Neural cell (in vitro differentiated cells): Measurements from ENCODE around the gene SLC25A11. TPM values are rescaled to one million over a fixed set of nuclear protein-coding genes. Genes with fewer than 3 reads are reported as not detected.

Experiments
- H2AFZ ChIP-seq: fragments of 200-600, 300-800 bp; sonication (generic), shearing (Covaris generic); 2 replicates; pipeline ENCODE4 v1.6.0; 2014; ENCODE audit warnings: low read depth, mild to moderate bottlenecking, antibody characterized with exemption, low read length, moderate library complexity
- H3F3A ChIP-seq: fragments of 200-600 bp; shearing (Covaris generic); 2 replicates; pipeline ENCODE4 v1.6.1; 2016; ENCODE audit warnings: mild to moderate bottlenecking, moderate library complexity, mixed read lengths, antibody characterized with exemption, low read length; ENCODE audit not compliant: insufficient read depth, poor library complexity, severe bottlenecking
- H3K27ac ChIP-seq: fragments of 200-600, 300-800 bp; sonication (generic), shearing (Covaris generic); 2 replicates; pipeline ENCODE4 v1.5.1; 2014; ENCODE audit warnings: mild to moderate bottlenecking, low read length, moderate library complexity
- H3K27me3 ChIP-seq: fragments of 300-800, 200-600 bp; sonication (generic), shearing (Covaris generic); 2 replicates; pipeline ENCODE4 v1.6.0; 2014; ENCODE audit warnings: mild to moderate bottlenecking, low read depth, low read length, moderate library complexity; ENCODE audit not compliant: insufficient read depth
- H3K36me3 ChIP-seq: fragments of 300-800, 200-600 bp; sonication (generic), shearing (Covaris generic); 2 replicates; pipeline ENCODE4 v1.5.1; 2014; ENCODE audit warnings: mild to moderate bottlenecking, antibody characterized with exemption, low read length, moderate library complexity; ENCODE audit not compliant: insufficient read depth
- H3K4me2 ChIP-seq: fragments of 300-800, 200-600 bp; sonication (generic), shearing (Covaris generic); 2 replicates; pipeline ENCODE4 v1.6.0; 2014; ENCODE audit warnings: mild to moderate bottlenecking, low read length
- H3K4me3 ChIP-seq: fragments of 300-800, 200-600 bp; sonication (generic), shearing (Covaris generic); 2 replicates; pipeline ENCODE4 v1.5.1; 2014; ENCODE audit warnings: mild to moderate bottlenecking, low read length, moderate library complexity
- H3K79me2 ChIP-seq: fragments of 200-600 bp; shearing (Covaris generic); replicated peaks from 2 replicates; pipeline ENCODE4 v1.6.0; 2014; ENCODE audit warnings: mild to moderate bottlenecking, low read length, moderate library complexity; ENCODE audit not compliant: insufficient read depth
- H3K9ac ChIP-seq: fragments of 300-800, 200-600 bp; sonication (generic), shearing (Covaris generic); 2 replicates; pipeline ENCODE4 v1.6.1; 2016; ENCODE audit warnings: mild to moderate bottlenecking, low read length, mixed read lengths
- H3K9me2 ChIP-seq: fragments of 200-600 bp; shearing (Covaris generic); 2 replicates; pipeline ENCODE4 v1.6.1; 2016; ENCODE audit warnings: mild to moderate bottlenecking, low read length, mixed read lengths; ENCODE audit not compliant: insufficient read depth
- H3K9me3 ChIP-seq: fragments of 200-600, 300-800 bp; sonication (generic), shearing (Covaris generic); 2 replicates; pipeline ENCODE4 v1.6.1; 2016; ENCODE audit warnings: mild to moderate bottlenecking, mixed run types, low read length, moderate library complexity, mixed read lengths
- H4K20me1 ChIP-seq: fragments of 200-600 bp; shearing (Covaris generic); 2 replicates; pipeline ENCODE4 v1.6.1; 2016; ENCODE audit warnings: mild to moderate bottlenecking, mixed run types; ENCODE audit not compliant: insufficient read depth
- EP300 ChIP-seq: fragments of 450-650 bp; conservative IDR thresholded peaks from 2 replicates; pipeline ENCODE4 v1.6.1; 2014; ENCODE audit warnings: antibody characterized with exemption, mild to moderate bottlenecking, moderate library complexity; ENCODE audit not compliant: poor library complexity, severe bottlenecking
- EZH2 ChIP-seq: fragments of 200-600, 300-800 bp; shearing (Covaris generic), sonication (generic); IDR thresholded peaks from 2 replicates; pipeline ENCODE4 v1.6.1; 2014; ENCODE audit warnings: antibody characterized with exemption, low read length, borderline replicate concordance, mild to moderate bottlenecking; ENCODE audit not compliant: insufficient read depth, poor library complexity, severe bottlenecking
- MXI1 ChIP-seq: fragments of 450-650 bp; conservative IDR thresholded peaks from 2 replicates; pipeline ENCODE4 v1.6.1; 2014; ENCODE audit warnings: antibody characterized with exemption, mild to moderate bottlenecking; ENCODE audit not compliant: poor library complexity, severe bottlenecking
- POLR2AphosphoS5 ChIP-seq: IDR thresholded peaks from 2 replicates; pipeline ENCODE4 v1.6.1; 2012
- RAD21 ChIP-seq: fragments of 450-650 bp; conservative IDR thresholded peaks from 2 replicates; pipeline ENCODE4 v1.6.1; 2014; ENCODE audit warnings: antibody characterized with exemption, mild to moderate bottlenecking, moderate library complexity
- REST ChIP-seq: IDR thresholded peaks from 2 replicates; pipeline ENCODE4 v1.6.1; 2012; ENCODE audit warnings: borderline replicate concordance
- SMC3 ChIP-seq: fragments of 450-650 bp; conservative IDR thresholded peaks from 2 replicates; pipeline ENCODE4 v1.6.1; 2014; ENCODE audit warnings: antibody characterized with exemption, mild to moderate bottlenecking, moderate library complexity; ENCODE audit not compliant: poor library complexity
- TAF1 ChIP-seq: IDR thresholded peaks from 2 replicates; pipeline ENCODE4 v1.6.1; 2012; ENCODE audit warnings: low read depth
- polyA plus RNA-seq: library from polyadenylated mRNA; depleted of rRNA; stranded (reverse); fragments of >200 nt; gene quantifications from 2 replicates; pipeline ENCODE4 v1.2.3, GENCODE V29; 2014
- TF ChIP-seq, protein P1 (sequence below): fragments of 450-650 bp; IDR thresholded peaks from 2 replicates; pipeline ENCODE4 v1.5.1; 2014; ENCODE audit warnings: antibody characterized with exemption, mild to moderate bottlenecking, moderate library complexity; ENCODE audit not compliant: poor library complexity, severe bottlenecking

Gene SLC25A11
- polyA plus RNA-seq, 1 donor from 2014 or later, result 172 TPM

DNA sequence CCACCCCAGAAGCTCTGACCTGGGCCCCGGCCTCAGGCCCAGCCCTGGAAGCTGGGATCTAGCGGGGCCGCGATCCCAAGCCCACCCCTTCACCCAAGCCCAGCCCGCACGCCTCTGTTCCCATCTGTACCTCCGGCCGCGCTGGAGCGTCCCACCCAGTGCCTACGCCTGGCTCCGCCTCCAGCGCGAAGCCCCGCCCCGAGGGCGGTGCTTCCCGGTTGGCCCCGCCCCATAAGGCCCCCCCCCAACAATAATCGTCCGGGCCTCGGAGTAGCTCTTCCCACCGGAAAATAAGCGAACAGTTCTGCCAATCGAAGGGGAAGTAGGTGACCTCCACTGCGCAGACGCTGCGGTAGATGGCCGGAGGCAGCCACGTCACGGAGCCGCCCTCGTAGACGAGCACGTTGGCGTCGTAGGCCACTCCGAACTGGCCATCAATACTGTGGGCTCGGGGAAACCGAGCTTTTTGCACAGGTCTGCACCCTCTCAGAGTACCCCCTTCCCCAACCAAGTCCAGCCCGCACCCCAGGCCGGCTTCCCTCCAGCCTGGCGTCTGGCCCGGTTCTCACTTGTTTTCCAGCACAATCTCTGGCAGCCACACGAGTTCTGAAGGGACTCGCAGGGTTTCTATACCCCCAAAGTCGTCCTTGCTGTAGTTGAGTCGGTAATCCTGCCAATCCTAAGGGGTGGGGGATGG lies 38.0 kb downstream of the SLC25A11 start:
- Histone ChIP-seq H3K4me2 (no peak overlapping the region), H3K27me3 (no peaks in the 10 kb centered on the region), H3F3A (no peaks in the 10 kb centered on the region), H3K4me3 (no peak overlapping the region), H3K9me3 (no peaks in the 10 kb centered on the region), H3K36me3 (no peaks in the 10 kb centered on the region), H2AFZ (no peak overlapping the region), H3K9me2 (no peaks in the 10 kb centered on the region), H4K20me1 (no peaks in the 10 kb centered on the region), H3K27ac (no peak overlapping the region), H3K79me2 (no peaks in the 10 kb centered on the region), H3K9ac (no peak overlapping the region)
- TF ChIP-seq MXI1, result no peak
- no peak for TF ChIP-seq EZH2
- TF ChIP-seq POLR2AphosphoS5, result no peak

GRCh38 chr17:4901108-4901647 lies 38.7 kb downstream of the SLC25A11 start:
- Histone ChIP-seq H3K27ac (no peak overlapping the region), H3K4me2 (no peak overlapping the region), H3K9me2 (no peaks in the 10 kb centered on the region), H3K4me3 (no peak overlapping the region), H3K9me3 (no peaks in the 10 kb centered on the region), H3K9ac (no peak overlapping the region), H4K20me1 (no peaks in the 10 kb centered on the region), H3K27me3 (no peaks in the 10 kb centered on the region), H3K36me3 (no peaks in the 10 kb centered on the region), H3K79me2 (no peaks in the 10 kb centered on the region), H3F3A (no peaks in the 10 kb centered on the region), H2AFZ (no peak overlapping the region)
- TF ChIP-seq, protein P1, sequence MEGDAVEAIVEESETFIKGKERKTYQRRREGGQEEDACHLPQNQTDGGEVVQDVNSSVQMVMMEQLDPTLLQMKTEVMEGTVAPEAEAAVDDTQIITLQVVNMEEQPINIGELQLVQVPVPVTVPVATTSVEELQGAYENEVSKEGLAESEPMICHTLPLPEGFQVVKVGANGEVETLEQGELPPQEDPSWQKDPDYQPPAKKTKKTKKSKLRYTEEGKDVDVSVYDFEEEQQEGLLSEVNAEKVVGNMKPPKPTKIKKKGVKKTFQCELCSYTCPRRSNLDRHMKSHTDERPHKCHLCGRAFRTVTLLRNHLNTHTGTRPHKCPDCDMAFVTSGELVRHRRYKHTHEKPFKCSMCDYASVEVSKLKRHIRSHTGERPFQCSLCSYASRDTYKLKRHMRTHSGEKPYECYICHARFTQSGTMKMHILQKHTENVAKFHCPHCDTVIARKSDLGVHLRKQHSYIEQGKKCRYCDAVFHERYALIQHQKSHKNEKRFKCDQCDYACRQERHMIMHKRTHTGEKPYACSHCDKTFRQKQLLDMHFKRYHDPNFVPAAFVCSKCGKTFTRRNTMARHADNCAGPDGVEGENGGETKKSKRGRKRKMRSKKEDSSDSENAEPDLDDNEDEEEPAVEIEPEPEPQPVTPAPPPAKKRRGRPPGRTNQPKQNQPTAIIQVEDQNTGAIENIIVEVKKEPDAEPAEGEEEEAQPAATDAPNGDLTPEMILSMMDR, result no peak
- TF ChIP-seq TAF1, result no peak
- no peak for TF ChIP-seq MXI1
- TF ChIP-seq SMC3, result no peak
- TF ChIP-seq RAD21, result no peak
- TF ChIP-seq EZH2, result no peak
- no peak for TF ChIP-seq REST
- no peak for TF ChIP-seq EP300
- TF ChIP-seq POLR2AphosphoS5, result no peak
